GM18870 (cell line): ENCODE results near the gene ACTL7B.
"Not testable (repeated sequence)": the region's sequence is repeated elsewhere in the genome, so short reads cannot be mapped to it uniquely, and the experiment has no call there.

Source experiments
- ATAC-seq: cut with Tn5 transposase; IDR thresholded peaks from one replicate; pipeline ENCODE4 v1.9.1; 2021; ENCODE audit warnings: moderate library complexity; ENCODE audit not compliant: unreplicated experiment

ACTL7B gene

DNA sequence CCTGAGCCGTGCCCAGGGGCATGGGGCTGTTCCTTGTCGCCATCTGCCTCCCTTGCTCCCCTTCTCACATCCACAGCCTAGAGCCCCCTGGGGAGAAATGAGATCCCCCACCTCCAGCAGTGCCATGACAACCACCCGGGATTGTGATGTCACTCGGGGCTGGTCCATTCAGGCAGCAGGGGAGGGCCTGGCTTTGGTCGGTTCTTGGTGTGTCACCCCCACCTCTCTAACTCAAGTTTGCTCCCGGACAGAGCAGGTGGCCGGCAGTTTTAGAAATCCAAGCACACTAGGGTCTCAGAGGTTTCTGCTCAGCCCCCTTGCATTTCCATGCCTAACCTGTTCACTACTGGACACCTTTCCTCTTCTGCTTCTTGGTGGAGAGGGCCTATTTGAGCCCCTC is at the start of gene ACTL7B:
Gene ACTL7B (minus strand): TSS at position 99 of the 400 bp plus-strand sequence. CDS start 56 bp downstream, at position 43.
- ATAC-seq = no peak

GRCh38 chr9:108905494-108905893 is 49.7 kb upstream of the ACTL7B start:
- ATAC-seq = no peak

DNA sequence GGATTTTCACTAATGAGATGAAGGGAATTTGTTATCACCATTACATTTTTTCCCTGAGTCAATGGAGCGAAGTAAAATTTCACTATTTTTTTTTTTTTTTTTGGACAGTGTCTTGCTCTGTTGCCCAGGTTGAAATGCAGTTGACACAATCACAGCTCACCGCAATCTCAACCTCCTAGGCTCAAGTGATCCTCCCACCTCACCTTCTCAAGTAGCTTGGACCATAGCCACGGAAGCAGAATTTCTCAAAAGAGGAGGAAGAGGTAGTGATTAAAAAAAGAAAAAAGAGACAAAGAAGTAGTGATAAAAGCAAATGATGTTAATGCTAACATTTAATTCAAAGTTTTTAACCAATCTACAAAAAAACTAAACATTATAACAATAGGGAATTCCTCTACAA is 48.4 kb upstream of the ACTL7B start:
- no peak for ATAC-seq

DNA sequence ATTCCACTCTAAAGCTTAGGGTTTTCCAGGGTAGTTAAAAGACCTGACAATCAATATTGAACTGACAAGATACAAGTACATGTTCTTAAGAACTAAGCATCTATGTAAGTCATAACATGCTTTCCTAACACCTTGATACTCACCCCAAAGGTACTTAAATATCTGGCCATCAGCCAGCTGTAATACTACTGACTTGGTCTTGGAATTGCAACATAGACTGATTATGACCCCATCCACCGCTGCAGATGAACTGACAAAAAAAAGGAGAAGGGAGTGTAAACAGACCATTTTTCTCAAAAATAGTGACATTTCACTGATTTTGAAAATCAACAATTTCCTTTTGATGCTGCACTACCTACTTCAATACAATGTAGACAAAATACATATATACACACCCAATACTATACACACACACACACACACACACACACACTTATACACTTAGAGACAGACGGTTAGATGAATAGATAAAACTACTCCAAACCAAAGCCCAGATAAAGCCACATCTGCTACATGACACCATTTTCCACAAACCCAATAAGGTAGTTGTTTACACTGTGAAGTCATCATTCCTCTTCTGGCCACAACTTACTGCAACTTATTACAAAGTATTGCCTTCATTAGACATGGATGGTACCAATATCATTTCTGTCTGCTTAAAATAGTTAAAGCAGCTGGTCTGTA is 47.8 kb upstream of the ACTL7B start:
- ATAC-seq = no peak

GRCh38 chr9:108900176-108900575 is 44.4 kb upstream of the ACTL7B start:
- no peak for ATAC-seq

DNA sequence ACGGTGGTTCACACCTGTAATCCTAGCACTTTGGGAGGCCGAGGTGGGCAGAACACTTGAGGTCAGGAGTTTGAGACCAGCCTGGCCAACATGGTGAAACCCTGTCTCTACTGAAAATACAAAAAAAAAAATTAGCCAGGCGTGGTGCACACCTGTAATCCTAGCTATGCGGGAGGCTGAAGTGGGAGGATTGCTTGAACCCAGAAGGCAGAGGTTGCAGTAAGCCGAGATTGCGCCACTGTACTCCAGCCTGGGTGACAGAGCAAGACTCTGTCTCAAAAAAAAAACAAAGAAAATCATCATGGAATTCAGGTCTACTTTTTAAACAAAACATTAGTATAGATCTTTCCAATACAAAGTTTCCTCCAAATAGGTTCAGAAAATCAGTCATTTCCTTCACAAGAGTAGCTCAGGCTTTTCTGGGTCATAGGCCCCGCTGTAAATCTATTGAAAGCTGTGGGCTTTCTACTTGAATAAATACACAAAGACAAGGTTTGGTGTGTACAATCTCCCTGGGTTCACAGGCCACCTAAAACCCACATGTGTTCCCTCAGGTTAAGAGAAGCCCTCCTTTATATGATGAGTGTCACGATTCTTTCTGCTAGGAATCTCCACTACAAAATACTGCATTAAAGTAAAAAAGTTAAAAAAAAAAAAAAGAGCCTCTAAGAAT is 43.4 kb upstream of the ACTL7B start:
- ATAC-seq = not testable (repeated sequence)

DNA sequence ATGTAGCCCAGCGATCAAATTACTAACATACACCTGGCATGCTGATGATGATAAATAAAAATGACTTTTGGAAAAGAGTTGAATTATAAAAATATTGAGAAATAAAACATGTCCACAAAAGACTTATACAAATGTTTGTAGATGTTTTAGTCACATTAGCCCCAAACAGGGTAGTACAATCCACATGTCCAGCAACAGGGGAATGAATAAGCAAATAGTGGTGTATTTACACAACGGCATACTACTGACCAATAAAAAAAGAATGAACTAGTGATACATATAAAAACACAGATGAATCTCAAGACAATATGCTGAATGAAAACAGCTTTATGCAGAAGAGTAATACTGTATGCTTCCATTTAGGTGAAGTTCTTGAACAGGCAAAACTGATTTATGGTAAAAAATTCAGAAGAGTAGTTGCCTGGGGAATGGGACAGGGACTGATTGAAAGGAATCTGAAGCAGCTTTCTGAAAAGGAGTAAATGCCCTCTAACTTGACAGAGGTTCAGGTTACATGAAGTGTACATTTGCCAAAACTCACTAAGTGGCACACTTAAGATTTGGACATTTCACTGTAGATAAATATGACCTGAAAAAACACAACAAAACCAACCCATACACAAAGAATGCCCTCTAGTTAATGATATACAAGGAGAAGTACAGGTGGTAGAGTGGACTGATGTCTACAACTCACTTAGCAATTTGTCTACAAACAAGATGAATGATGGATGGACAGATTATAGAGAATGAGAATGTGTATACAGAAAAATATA is 41.7 kb upstream of the ACTL7B start:
- no peak for ATAC-seq

DNA sequence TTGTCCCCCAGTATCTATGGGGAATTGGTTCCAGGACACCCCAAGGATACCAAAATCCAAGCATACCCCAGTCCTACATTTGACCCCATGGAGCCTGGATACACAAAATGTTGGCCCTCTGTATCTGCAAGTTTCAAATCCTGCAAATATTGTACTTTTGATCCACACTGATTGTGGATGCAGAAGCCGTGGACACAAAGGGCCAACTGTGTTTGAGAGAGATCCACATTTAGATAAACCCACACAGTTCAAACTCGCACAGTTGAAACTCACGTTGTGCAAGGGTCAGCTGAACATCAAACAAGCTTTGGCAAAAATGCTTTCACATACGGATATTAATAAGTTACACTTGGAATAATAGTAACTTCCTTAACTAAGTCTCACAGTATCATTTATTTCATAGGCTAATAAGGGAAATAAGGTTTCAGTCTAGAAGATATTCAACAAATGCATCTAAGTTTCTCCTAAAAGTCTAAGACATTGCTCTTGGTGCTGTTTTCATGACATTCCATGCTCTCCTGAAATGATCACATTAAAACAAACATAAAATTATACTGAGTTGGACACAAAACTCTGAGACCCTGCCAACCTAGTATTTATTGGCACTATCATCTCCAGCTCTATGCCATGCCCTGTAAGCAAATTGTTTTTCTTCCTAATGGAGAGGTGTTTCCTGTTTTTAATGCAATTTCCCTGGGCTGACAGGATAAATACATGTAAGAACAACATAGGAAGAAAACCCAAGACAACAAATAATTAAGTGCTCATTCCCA is 38.6 kb upstream of the ACTL7B start:
- no peak for ATAC-seq

DNA sequence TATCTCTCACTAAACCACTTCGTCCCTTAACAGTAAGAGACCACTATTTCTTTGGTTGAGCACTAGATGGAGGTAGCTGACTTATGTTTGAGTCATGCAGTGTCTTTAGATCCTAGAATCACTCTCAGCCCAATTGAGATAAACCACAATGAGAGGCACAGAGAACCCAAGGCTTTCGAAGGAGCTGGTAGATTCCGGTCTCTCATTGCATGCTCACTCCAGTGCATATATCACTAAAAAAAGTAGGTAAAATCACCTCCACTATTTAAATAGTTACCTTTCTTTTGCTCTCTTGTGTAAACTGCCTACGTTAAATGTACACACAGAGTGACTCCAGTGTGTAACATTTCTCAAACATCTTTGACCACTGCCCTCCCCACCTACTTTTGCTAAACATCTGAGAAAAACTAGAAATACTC is 33.9 kb upstream of the ACTL7B start:
- no peak for ATAC-seq

- not testable (repeated sequence) for ATAC-seq
Observed at GRCh38 chr9:108886594-108887271, 30.9 kb upstream of the ACTL7B start.

DNA sequence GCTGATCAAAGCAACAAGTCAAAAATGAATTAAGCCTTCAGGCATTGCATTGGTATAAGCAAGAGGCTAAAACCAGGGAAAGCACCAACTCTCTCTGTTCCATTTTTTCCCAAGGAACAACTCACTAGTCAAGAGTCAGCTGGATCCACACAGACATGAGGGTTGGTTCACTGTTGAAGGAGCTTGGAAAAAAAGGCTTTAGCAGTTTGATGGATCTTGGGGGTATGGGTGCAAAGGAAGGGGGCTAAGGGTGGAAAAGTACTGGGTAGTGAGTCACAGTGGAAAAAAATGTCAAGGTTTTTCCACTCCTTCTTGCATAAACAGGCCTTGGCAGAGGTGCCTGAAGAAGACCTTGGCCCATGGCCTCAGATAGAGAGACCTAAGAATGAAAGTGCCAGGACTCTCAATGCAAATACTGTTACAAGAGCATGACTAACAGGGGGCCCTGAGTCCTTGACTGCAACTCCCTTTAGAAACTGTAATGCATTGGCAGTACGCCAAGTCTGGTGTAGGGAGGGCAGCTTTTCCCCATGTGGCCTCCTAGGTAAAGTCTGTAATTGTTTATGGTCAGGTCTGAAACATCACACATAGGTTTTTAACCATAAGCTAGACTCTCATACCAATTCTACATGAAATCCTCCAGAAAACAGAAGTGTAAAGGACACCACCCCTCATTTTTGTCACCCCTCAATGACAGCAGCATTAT is 30.0 kb upstream of the ACTL7B start:
- ATAC-seq = peak; percentile 99

GRCh38 chr9:108884701-108885100 is 28.9 kb upstream of the ACTL7B start:
- no peak for ATAC-seq

GRCh38 chr9:108883085-108883484 is 27.3 kb upstream of the ACTL7B start:
- no peak for ATAC-seq

DNA sequence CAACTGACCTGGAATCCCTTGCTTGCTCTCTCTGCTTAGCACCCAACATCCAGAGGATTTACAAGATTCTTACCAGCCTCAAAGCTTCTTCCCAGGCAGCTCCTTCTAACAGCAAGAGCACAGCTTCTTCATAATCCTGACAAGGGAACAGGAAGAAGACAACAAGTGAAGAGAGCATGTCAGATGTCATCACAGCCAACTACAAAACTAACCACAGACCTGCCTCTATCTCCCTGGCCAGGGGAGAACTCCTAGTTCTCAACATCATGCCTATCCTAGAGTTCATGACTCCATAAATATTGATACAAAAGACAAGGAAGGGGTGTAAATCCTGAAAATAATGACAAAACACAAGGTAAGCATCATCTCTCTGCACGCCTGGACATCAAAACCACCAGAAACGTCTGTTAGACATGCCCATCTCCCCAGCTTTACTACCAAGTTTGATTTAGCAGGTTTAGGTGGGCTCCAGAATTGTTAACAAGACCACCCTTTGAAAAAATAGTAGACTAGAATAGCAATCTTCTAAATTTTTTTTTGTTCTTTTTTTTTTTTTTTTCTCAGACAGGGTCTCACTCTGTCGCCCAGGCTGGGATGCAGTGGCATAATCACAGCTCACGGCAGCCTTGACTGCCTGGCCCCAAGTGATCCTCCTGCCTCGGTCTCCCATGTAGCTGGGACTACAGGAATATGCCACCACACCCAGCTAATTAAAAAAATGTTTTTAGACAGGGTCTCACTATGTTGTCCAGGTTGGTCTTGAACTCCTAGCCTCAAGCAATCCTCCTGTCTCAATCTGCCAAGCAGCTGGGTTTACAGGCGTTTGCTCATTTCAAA is 26.5 kb upstream of the ACTL7B start:
- ATAC-seq = no peak

GRCh38 chr9:108880738-108881316 is 25.0 kb upstream of the ACTL7B start:
- ATAC-seq = no peak

GRCh38 chr9:108877524-108877923 is 21.7 kb upstream of the ACTL7B start:
- ATAC-seq = no peak

- no peak for ATAC-seq
Observed at GRCh38 chr9:108876425-108876824, 20.6 kb upstream of the ACTL7B start.

GRCh38 chr9:108874058-108874788 is 18.4 kb upstream of the ACTL7B start:
- ATAC-seq = no peak
